ENCODE results near the gene PIGQ.

The PIGQ gene

DNA sequence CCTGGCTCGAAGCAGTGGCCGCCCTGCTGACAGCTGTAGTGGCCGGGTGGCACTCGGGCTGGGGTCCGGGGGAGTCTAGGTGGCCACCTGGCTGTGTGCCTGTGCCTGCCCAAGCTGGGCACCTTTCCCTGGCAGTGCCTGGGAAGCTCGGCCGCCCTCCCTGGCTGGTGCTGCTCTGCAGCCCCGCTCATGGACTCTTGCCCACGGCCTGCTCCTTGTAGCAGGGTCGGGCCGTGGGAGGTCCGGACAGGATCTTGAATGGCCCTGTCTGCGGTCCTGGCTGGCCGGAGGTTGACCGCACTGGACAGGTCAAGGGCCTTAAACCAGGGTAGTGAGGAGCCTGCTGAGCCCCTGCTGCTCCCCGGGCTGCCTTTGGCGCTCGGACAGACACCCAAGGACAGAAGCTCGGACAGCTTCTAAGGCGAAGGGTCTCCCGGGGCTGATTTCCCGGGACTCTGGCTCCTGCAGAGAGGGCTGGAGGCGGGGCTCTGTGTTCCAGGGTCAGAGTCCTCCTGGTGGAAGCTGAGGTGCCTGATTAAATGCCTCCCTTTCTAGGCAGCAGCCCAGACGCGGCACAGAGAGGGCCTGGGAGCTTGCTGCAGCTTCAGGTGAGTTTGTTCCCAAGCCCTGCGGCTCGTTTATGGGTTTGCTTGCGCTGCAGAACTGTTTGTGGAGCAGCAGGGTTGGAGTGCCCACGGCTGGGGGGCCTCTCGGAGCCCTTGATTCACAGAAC lies 36.2 kb upstream of the PIGQ start:
- in situ Hi-C loops (cut with HindIII; ENCODE audit: low sequenced_read_pairs), result no loop called here

DNA sequence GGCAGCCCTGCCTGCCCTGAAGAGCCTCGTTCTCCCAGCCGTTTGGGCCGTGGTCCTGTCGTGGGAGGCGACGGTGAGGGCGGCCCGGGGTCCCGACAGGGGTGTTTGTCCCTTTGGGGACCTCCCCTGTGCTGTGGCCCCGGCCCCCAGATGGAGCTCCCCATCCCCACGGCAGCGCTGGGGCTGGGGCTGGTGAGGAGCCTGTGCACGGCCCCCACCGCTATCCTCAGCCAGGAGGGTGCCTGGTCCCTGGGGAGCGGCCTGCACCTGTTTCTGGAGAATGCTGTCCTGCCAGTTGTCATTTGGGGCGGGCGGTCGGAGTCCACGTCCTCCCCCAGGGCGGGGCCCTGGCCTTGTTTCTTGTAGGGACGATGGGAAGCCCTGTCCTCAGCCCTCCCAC lies 35.6 kb upstream of the PIGQ start:
- in situ Hi-C loops (cut with HindIII; ENCODE audit: low sequenced_read_pairs), result no loop called here

DNA sequence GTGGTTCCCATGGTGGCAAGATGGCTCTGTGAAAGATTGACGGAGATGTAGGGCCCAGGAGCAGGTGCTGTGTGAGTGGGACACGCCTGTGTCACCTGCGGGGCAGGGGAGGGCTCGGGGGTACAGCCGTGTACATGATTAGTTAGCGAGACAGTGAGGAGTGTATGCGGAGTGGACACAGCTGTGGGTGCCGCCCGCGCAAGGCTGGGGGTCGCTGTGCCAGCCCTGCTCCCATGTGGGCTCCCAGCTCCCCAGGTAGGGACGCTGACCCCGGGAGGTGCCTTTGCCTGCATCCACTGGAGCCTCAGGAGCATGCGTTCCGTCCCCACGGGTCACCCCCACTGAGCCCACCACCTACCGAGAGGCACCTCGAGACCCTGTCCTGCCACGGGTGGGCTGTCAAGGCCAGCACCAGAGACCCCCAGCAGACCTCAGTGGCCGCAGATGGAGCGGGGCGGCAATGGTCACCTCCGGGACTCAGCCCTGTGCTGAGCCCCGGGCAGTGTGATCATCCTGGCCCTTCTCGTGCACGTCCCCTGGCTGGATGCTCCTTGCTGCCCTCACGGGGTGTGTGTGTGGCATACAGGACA lies 34.8 kb upstream of the PIGQ start:
- in situ Hi-C loops (cut with HindIII; ENCODE audit: low sequenced_read_pairs), result no loop called here

GRCh38 chr16:535446-536405 lies 34.0 kb upstream of the PIGQ start:
- in situ Hi-C loops (cut with HindIII; ENCODE audit: low sequenced_read_pairs), result no loop called here

- in situ Hi-C loops (cut with HindIII; ENCODE audit: low sequenced_read_pairs), result no loop called here
Observed at GRCh38 chr16:536746-537145, 33.0 kb upstream of the PIGQ start.

- in situ Hi-C loops (cut with HindIII; ENCODE audit: low sequenced_read_pairs), result no loop called here
Observed at GRCh38 chr16:537415-538335, 32.1 kb upstream of the PIGQ start.

DNA sequence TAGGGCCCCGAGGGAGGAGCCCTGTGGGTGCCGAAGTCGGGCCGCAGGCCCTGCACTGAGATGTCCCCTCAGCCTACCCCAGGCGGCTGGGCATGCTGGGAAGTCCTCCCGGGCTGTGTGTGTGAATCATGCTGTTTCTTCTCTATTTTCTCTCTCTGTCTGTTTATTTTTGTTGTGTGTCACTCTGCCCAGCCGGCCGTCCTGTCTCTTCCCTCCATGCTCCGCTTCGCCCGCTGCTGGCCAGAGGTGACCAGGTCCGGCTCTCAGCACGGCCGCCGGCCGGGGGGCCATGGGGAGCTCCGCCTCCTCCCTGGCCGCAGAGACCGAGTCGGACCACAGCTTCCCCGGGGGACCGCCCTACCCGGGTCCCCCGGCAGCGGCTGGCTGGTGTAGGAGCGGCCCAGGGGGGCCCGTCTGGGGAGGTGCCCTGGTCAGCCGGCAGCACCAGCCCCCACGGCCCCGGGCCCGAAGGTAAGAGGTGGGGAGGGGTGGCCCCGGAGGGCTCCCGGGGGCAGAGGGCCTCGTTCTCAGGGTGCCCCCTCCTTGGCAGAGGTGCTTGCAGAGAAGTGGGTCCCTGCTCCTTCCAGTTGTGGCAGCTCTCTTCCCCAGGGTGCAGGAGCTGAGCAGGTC lies 29.8 kb upstream of the PIGQ start:
- in situ Hi-C loops (cut with HindIII; ENCODE audit: low sequenced_read_pairs), result no loop called here

DNA sequence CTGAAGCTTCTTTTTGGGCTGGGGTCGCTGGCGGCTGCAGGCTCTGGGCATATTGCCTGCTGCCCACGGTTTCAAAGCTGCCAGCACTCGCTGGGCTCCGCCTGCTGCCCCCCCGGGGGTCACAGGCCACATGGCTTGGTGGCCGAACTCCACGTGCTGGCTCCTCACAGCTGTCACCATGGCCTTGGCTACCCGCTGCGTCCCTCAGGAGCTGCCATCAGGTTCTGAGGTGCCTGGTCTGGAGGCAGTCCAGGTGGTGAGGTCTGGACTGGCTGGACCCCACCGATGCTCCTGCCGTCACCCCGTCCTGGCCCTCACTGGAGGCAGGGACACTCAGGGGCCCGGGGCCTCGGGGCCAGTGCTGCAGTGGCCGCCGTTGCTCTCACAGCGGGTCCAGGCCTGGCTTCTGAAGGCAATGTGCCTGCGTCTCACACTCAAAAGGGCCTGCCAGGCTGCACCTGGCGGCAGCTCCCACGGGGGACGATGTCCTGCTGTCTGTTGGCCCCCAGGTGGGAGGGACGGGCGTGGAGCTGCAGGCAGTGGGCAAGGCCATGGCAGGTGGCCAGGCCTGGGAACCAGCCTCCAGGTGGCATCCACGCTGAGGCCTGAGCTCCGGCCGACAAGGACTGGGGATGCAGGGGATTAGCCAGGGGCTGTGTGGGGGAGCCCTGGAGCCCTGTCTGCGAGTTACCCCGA lies 29.0 kb upstream of the PIGQ start:
- in situ Hi-C loops (cut with HindIII; ENCODE audit: low sequenced_read_pairs), result no loop called here

DNA sequence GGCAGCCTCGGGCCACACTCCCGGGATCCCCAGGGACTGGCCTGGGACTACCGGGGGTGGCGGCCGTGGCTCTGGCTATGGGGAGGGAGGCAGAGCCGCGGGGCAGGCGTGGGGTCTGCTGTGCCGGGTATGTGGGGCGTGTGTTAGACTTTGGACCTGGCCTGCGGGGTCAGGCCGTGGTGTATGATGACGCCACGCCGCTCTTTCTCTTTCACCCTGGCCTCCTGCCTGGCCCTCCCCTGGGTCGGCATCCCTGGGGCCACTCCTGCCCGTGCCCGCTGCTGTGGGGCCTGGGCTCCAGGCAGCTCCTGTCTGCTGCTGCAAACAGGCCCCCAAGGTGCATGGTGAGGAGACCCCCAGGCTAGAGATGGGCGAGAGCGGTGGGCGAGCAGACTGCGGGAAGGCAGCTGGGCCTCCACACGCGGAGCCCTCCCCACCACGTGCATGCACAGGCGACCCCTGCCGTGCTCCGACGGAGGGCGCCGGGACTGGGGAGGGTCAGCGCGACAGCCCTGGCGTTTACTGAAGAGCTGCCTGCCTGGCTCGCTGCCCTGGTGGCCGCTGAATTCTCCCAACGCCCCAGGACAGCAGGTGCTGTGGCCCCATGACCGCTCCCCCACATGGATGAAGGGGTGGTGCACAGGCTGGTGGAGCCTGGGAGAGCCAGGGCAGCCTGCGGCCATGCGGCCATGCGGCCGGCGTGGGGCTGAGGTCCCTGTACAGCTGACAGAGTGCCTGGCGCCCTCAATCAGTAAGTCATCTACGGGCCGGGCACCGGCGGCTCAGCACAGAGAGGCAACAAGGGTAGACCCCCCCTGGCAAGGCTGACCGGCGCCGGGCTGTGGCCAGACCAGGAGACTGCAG lies 26.2 kb upstream of the PIGQ start:
- in situ Hi-C loops (cut with HindIII; ENCODE audit: low sequenced_read_pairs), result no loop called here

GRCh38 chr16:544517-544916 lies 25.3 kb upstream of the PIGQ start:
- in situ Hi-C loops (cut with HindIII; ENCODE audit: low sequenced_read_pairs), result no loop called here

- in situ Hi-C loops (cut with HindIII; ENCODE audit: low sequenced_read_pairs), result no loop called here
Observed at GRCh38 chr16:546909-547770, 22.6 kb upstream of the PIGQ start.

DNA sequence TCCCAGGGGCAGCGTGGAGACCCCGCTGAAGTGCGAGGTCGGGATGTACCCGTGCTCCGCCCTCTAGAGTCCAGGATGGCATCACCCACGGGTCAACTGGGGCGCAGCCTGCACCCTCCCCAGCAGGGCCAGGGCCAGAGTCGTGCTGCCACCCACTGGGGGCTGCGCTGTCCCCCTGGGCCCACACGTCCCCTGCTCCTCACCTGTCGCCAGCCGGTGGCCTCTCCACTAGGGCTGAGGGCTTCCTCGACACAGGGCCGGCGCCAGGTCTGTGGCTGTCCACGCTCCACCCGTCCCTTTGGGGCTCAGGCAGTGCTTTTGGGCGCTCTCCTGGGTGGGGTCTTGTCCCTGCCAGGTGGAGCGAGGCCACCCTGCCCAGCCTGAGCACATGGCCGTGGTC lies 21.2 kb upstream of the PIGQ start:
- in situ Hi-C loops (cut with HindIII; ENCODE audit: low sequenced_read_pairs), result no loop called here

DNA sequence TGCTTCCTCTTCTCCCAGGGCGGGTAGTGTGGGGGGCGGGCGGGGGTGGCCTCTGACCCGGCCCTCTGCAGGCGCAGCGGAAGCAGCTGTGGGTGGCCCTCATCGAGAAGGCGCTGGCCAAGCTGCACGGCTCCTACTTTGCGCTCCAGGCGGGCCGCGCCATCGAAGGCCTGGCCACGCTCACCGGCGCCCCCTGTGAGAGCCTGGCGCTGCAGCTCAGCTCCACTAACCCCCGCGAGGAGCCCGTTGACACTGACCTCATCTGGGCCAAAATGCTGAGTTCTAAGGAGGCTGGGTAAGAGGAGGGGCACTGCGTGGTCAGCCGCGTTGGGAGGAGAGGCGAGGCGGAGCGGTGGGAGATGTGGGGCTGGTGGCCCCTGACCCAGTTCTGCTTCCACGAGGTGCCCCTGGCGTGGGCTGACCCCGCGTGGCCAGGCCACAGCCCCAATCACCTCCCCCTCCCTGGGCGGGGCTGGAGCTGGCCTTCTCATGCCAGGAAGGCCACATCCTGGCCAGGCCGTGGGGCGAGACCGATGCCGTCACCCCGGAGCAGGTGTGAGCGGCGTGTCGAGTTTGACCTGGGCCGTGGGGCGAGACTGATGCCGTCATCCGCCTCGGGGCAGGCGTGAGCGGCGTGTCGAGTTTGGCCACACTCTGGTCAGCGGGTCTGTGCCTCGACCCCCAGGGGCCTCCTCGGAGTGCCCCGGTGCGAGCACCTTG lies 20.1 kb upstream of the PIGQ start:
- in situ Hi-C loops (cut with HindIII; ENCODE audit: low sequenced_read_pairs), result no loop called here

DNA sequence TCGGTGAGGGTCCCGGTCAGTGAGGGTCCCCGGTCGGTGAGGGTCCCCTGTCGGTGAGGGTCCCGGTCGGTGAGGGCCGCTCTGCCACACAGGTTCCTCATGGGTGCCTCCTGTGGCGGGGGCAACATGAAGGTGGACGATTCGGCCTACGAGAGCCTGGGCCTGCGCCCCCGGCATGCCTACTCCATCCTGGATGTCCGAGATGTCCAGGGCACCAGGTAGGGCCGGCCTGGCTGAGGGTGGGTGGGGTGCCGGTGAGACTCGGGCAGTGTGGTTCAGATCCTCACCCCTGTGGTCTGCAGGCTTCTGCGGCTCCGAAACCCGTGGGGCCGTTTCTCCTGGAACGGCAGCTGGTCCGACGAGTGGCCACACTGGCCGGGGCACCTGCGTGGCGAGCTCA lies 18.6 kb upstream of the PIGQ start:
- in situ Hi-C loops (cut with HindIII; ENCODE audit: low sequenced_read_pairs), result no loop called here

DNA sequence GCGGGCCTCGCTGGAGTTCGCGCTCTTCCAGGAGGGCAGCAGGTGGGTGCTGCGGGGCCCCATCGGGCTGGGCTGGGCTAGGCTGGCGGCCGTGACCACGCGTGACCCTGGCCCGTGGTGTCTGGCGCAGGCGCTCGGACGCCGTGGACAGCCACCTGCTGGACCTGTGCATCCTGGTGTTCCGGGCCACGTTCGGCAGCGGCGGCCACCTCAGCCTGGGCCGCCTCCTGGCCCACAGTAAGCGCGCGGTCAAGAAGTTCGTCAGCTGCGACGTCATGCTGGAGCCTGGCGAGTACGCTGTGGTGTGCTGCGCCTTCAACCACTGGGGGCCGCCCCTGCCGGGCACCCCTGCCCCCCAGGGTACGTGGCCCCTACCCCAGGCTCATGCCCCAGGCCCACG lies 17.6 kb upstream of the PIGQ start:
- in situ Hi-C loops (cut with HindIII; ENCODE audit: low sequenced_read_pairs), result no loop called here

GRCh38 chr16:553601-554296 lies 16.0 kb upstream of the PIGQ start:
- in situ Hi-C loops (cut with HindIII; ENCODE audit: low sequenced_read_pairs), result no loop called here

GRCh38 chr16:554297-554621 lies 15.5 kb upstream of the PIGQ start:
- in situ Hi-C loops (cut with HindIII; ENCODE audit: low sequenced_read_pairs), result no loop called here

Data from DLD1 (cell line).